Measurements from ENCODE around the gene SLCO2B1.

DNA sequence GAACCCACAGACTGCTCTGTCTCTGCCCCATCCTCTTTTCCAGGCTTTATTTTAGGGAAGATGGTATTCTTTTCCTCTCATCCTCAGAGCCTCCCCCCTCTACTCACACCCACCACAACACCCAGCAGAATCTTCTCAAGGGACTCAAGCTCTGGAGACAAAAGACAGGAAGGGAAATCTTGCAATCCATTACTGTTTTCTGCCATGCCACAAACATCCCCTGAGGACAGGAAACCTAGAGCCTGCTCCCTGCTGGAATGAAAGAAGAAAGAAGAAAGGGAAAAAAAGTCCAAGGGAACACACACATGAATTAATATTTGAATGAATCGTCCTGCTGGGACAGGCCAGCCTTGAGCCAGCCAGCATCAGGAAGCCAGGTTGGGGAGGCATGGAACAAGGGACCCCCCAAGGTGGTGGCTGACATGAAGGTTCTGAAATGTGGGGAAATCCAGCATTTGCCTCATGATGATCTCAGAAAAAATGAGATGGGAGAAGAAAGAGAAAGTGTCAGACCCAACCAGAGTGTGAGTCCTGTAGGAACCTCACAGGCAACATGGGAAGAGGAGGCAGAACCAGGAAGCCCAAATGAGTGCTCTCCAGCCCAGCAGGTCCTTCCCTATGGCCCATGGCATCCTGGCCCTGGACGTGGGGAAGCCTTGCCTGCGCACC, 34.0 kb downstream of the SLCO2B1 start:
- TF ChIP-seq CTCF (conservative IDR thresholded peaks at IDR 0.05; ENCODE audit: low read depth in 2 of 2) (no peak), STAT1 (IDR thresholded peaks at IDR 0.05; ENCODE audit: unreplicated experiment) (no peak), EZH2phosphoT487 (IDR thresholded peaks at IDR 0.05; ENCODE audit: unreplicated experiment) (no peak), JUNB (IDR thresholded peaks at IDR 0.05; ENCODE audit: unreplicated experiment) (no peak), POLR2AphosphoS5 (IDR thresholded peaks at IDR 0.05; ENCODE audit: low read depth) (no peak), EZH2 (IDR thresholded peaks at IDR 0.05; ENCODE audit: low read depth, unreplicated experiment) (no peak), CREB1 (CRISPR knock-in tag; IDR thresholded peaks at IDR 0.05; ENCODE audit: low read depth) (no peak), NANOG (IDR thresholded peaks at IDR 0.05; ENCODE audit: borderline replicate concordance) (no peak), ZNF114 (CRISPR knock-in tag; IDR thresholded peaks at IDR 0.05) (no peak), ZNF331 (CRISPR knock-in tag; IDR thresholded peaks at IDR 0.05; ENCODE audit: low read depth) (no peak)
- TF ChIP-seq, protein P1, sequence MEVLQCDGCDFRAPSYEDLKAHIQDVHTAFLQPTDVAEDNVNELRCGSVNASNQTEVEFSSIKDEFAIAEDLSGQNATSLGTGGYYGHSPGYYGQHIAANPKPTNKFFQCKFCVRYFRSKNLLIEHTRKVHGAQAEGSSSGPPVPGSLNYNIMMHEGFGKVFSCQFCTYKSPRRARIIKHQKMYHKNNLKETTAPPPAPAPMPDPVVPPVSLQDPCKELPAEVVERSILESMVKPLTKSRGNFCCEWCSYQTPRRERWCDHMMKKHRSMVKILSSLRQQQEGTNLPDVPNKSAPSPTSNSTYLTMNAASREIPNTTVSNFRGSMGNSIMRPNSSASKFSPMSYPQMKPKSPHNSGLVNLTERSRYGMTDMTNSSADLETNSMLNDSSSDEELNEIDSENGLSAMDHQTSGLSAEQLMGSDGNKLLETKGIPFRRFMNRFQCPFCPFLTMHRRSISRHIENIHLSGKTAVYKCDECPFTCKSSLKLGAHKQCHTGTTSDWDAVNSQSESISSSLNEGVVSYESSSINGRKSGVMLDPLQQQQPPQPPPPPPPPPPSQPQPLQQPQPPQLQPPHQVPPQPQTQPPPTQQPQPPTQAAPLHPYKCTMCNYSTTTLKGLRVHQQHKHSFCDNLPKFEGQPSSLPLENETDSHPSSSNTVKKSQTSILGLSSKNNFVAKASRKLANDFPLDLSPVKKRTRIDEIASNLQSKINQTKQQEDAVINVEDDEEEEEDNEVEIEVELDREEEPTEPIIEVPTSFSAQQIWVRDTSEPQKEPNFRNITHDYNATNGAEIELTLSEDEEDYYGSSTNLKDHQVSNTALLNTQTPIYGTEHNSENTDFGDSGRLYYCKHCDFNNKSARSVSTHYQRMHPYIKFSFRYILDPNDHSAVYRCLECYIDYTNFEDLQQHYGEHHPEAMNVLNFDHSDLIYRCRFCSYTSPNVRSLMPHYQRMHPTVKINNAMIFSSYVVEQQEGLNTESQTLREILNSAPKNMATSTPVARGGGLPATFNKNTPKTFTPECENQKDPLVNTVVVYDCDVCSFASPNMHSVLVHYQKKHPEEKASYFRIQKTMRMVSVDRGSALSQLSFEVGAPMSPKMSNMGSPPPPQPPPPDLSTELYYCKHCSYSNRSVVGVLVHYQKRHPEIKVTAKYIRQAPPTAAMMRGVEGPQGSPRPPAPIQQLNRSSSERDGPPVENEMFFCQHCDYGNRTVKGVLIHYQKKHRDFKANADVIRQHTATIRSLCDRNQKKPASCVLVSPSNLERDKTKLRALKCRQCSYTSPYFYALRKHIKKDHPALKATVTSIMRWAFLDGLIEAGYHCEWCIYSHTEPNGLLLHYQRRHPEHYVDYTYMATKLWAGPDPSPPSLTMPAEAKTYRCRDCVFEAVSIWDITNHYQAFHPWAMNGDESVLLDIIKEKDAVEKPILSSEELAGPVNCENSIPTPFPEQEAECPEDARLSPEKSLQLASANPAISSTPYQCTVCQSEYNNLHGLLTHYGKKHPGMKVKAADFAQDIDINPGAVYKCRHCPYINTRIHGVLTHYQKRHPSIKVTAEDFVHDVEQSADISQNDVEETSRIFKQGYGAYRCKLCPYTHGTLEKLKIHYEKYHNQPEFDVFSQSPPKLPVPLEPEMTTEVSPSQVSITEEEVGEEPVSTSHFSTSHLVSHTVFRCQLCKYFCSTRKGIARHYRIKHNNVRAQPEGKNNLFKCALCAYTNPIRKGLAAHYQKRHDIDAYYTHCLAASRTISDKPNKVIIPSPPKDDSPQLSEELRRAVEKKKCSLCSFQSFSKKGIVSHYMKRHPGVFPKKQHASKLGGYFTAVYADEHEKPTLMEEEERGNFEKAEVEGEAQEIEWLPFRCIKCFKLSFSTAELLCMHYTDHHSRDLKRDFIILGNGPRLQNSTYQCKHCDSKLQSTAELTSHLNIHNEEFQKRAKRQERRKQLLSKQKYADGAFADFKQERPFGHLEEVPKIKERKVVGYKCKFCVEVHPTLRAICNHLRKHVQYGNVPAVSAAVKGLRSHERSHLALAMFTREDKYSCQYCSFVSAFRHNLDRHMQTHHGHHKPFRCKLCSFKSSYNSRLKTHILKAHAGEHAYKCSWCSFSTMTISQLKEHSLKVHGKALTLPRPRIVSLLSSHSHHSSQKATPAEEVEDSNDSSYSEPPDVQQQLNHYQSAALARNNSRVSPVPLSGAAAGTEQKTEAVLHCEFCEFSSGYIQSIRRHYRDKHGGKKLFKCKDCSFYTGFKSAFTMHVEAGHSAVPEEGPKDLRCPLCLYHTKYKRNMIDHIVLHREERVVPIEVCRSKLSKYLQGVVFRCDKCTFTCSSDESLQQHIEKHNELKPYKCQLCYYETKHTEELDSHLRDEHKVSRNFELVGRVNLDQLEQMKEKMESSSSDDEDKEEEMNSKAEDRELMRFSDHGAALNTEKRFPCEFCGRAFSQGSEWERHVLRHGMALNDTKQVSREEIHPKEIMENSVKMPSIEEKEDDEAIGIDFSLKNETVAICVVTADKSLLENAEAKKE (CRISPR knock-in tag; IDR thresholded peaks at IDR 0.05) = no peak
- TF ChIP-seq, protein P2, sequence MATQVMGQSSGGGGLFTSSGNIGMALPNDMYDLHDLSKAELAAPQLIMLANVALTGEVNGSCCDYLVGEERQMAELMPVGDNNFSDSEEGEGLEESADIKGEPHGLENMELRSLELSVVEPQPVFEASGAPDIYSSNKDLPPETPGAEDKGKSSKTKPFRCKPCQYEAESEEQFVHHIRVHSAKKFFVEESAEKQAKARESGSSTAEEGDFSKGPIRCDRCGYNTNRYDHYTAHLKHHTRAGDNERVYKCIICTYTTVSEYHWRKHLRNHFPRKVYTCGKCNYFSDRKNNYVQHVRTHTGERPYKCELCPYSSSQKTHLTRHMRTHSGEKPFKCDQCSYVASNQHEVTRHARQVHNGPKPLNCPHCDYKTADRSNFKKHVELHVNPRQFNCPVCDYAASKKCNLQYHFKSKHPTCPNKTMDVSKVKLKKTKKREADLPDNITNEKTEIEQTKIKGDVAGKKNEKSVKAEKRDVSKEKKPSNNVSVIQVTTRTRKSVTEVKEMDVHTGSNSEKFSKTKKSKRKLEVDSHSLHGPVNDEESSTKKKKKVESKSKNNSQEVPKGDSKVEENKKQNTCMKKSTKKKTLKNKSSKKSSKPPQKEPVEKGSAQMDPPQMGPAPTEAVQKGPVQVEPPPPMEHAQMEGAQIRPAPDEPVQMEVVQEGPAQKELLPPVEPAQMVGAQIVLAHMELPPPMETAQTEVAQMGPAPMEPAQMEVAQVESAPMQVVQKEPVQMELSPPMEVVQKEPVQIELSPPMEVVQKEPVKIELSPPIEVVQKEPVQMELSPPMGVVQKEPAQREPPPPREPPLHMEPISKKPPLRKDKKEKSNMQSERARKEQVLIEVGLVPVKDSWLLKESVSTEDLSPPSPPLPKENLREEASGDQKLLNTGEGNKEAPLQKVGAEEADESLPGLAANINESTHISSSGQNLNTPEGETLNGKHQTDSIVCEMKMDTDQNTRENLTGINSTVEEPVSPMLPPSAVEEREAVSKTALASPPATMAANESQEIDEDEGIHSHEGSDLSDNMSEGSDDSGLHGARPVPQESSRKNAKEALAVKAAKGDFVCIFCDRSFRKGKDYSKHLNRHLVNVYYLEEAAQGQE (IDR thresholded peaks at IDR 0.05; ENCODE audit: unreplicated experiment) = no peak
